Endothelial cell of umbilical vein (primary cell): ENCODE data around the gene RIMBP2. TPM values are rescaled to one million over a fixed set of nuclear protein-coding genes. Genes with fewer than 3 reads are reported as not detected.

ENCODE experiments used
- BruUV-seq: library from RNA; stranded (reverse); fragments of 400-500 nt; replicated peaks from 2 replicates; lab custom pipeline; 2021; lab: Mats Ljungman, UMichigan
- CTCF ChIA-PET: fragments of 300-600, 350-600 bp; sonication (Branson Sonifier 250); formaldehyde crosslinking; loops from one replicate; lab custom pipeline; 2021; ENCODE audit warnings: antibody characterized with exemption, inconsistent platforms; lab: Charles Lee
- POLR2A ChIA-PET: fragments of 300-600, 350-600 bp; sonication (Branson Sonifier 250); formaldehyde crosslinking; loops from one replicate; lab custom pipeline; 2021; ENCODE audit warnings: antibody characterized with exemption, inconsistent platforms; lab: Charles Lee
- DNase-seq: peaks from one replicate; pipeline ENCODE4 v3.0.0-alpha.2; 2011; ENCODE audit warnings: low read depth, low spot score
- FAIRE-seq: peaks from 2 replicates; lab custom pipeline; 2011; peaks lifted over from hg19 to GRCh38; lab: Jason Lieb, UNC
- H2AFZ ChIP-seq: 2 replicates; pipeline ENCODE4 v1.6.0; 2012; ENCODE audit warnings: low read depth, low read length, control low read depth, inconsistent platforms
- H3K27ac ChIP-seq: 2 replicates; pipeline ENCODE4 v1.5.1; 2011; ENCODE audit warnings: low read depth, mild to moderate bottlenecking, control low read depth, low read length, moderate library complexity; ENCODE audit not compliant: insufficient read depth
- H3K27me3 ChIP-seq, 2 experiments: 2 replicates each; pipeline versions ENCODE4 v1.6.0 to v1.6.1; 2011; ENCODE audit warnings: low read length in 2 of 2, mixed read lengths in 1 of 2; ENCODE audit not compliant: control insufficient read depth in 2 of 2, insufficient read depth in 2 of 2
- H3K36me3 ChIP-seq, 2 experiments: 2 replicates in 1 of 2; 3 replicates in 1 of 2; pipeline ENCODE4 v1.5.1; 2011; ENCODE audit warnings: low read length in 2 of 2, mild to moderate bottlenecking in 1 of 2, moderate library complexity in 1 of 2; ENCODE audit not compliant: control insufficient read depth in 2 of 2, insufficient read depth in 2 of 2; ENCODE audit errors: extremely low read depth in 1 of 2
- H3K4me1 ChIP-seq: 3 replicates; pipeline ENCODE4 v1.5.1; 2011; ENCODE audit warnings: mild to moderate bottlenecking, low read length; ENCODE audit not compliant: control insufficient read depth, insufficient read depth; ENCODE audit errors: extremely low read depth
- H3K4me2 ChIP-seq: 2 replicates; pipeline ENCODE4 v1.6.1; 2011; ENCODE audit warnings: low read length, control low read depth, mixed read lengths; ENCODE audit not compliant: insufficient read depth
- H3K4me3 ChIP-seq, 3 experiments: fragments of 200-600 bp in 1 of 3; sonication (generic), shearing (Covaris generic) in 1 of 3; replicated peaks in 1 of 3; 2 replicates each; pipeline ENCODE4 v1.5.1; 2011 to 2016; ENCODE audit warnings: control low read depth in 3 of 3, low read length in 3 of 3, mild to moderate bottlenecking in 2 of 3, inconsistent platforms in 1 of 3, low read depth in 1 of 3, moderate library complexity in 1 of 3; ENCODE audit not compliant: insufficient read depth in 1 of 3
- H3K79me2 ChIP-seq: 2 replicates; pipeline ENCODE4 v1.6.0; 2012; ENCODE audit warnings: low read length, inconsistent platforms; ENCODE audit not compliant: control insufficient read depth, insufficient read depth
- H3K9ac ChIP-seq: replicated peaks from 2 replicates; pipeline ENCODE3; 2011; ENCODE audit warnings: low read length, control low read depth; ENCODE audit not compliant: insufficient read depth; ENCODE audit errors: extremely low read depth
- H3K9me1 ChIP-seq: replicated peaks from 3 replicates; pipeline ENCODE4 v1.6.0; 2011; ENCODE audit warnings: mild to moderate bottlenecking, low read length; ENCODE audit not compliant: control insufficient read depth, insufficient read depth; ENCODE audit errors: extremely low read depth
- H3K9me3 ChIP-seq: replicated peaks from 2 replicates; pipeline ENCODE4 v1.5.1; 2012; ENCODE audit warnings: low read length, inconsistent platforms; ENCODE audit not compliant: control insufficient read depth, insufficient read depth
- H4K20me1 ChIP-seq: replicated peaks from 2 replicates; pipeline ENCODE3; 2011; ENCODE audit warnings: mild to moderate bottlenecking, low read length; ENCODE audit not compliant: control insufficient read depth, insufficient read depth; ENCODE audit errors: extremely low read depth
- CTCF ChIP-seq, 2 donors: IDR thresholded peaks; 1 replicate in 1 of 2; 2 replicates in 1 of 2; pipeline ENCODE4 v1.5.1; 2011; ENCODE audit warnings: low read length in 2 of 2, mild to moderate bottlenecking in 2 of 2, moderate library complexity in 2 of 2, control low read depth in 1 of 2, inconsistent platforms in 1 of 2, low read depth in 1 of 2; ENCODE audit not compliant: insufficient read depth in 1 of 2; ENCODE audit errors: extremely low read depth in 1 of 2
- EZH2 ChIP-seq: IDR thresholded peaks from 2 replicates; pipeline ENCODE4 v1.6.1; 2012; ENCODE audit warnings: borderline replicate concordance, low read depth, mild to moderate bottlenecking, moderate library complexity, low read length, inconsistent platforms; ENCODE audit not compliant: severe bottlenecking
- FOS ChIP-seq: IDR thresholded peaks from 2 replicates; pipeline ENCODE4 v1.6.1; 2011; ENCODE audit warnings: mild to moderate bottlenecking, low read length, moderate library complexity, borderline replicate concordance; ENCODE audit not compliant: insufficient read depth
- GATA2 ChIP-seq: IDR thresholded peaks from 2 replicates; pipeline ENCODE4 v1.7.0; 2011; ENCODE audit warnings: low read depth, mild to moderate bottlenecking, moderate library complexity, mixed read lengths, low read length; ENCODE audit not compliant: insufficient read length, insufficient read depth
- JUN ChIP-seq: IDR thresholded peaks from 2 replicates; pipeline ENCODE4 v1.6.1; 2011; ENCODE audit warnings: borderline replicate concordance, low read depth; ENCODE audit not compliant: insufficient read length, insufficient read depth
- MAX ChIP-seq: IDR thresholded peaks from 2 replicates; pipeline ENCODE4 v1.6.1; 2011; ENCODE audit not compliant: insufficient read depth, insufficient read length
- MYC ChIP-seq: IDR thresholded peaks from one replicate; pipeline ENCODE4 v1.6.1; 2011; ENCODE audit warnings: mild to moderate bottlenecking, low read depth, low read length
- POLR2A ChIP-seq: IDR thresholded peaks from 2 replicates; pipeline ENCODE4 v1.6.1; 2012; ENCODE audit warnings: low read depth, mild to moderate bottlenecking, control low read depth, low read length
- POLR2AphosphoS5 ChIP-seq: IDR thresholded peaks from 2 replicates; pipeline ENCODE4 v1.6.1; 2012; ENCODE audit warnings: low read depth, mild to moderate bottlenecking, control low read depth, low read length, moderate library complexity; ENCODE audit not compliant: insufficient read depth
- dilution Hi-C: fragments of 300-500 bp; cut with MboI; formaldehyde crosslinking; loops from one replicate; pipeline ENCODE4 v1.15.0; 2019; ENCODE audit warnings: low sequenced_read_pairs; ENCODE audit not compliant: extremely low pct_ligation_motif_present
- intact Hi-C: fragments of 100-400 bp; cut with micrococcal nuclease; formaldehyde crosslinking; loops from one replicate; pipeline ENCODE4 v1.10.0; 2022
- polyA plus RNA-seq, 4 experiments: library from polyadenylated mRNA; depleted of rRNA in 3 of 4; stranded (reverse) in 3 of 4; unstranded in 1 of 4; fragments of >200 nt; gene quantifications; 2 replicates each; pipeline versions ENCODE4 v1.2.1 to v1.2.3, GENCODE V29; 2011 to 2012; ENCODE audit warnings: missing spikeins in 1 of 4
- total RNA-seq: library from RNA; stranded (reverse); gene quantifications from 2 replicates; pipeline ENCODE4 v1.2.3, GENCODE V29; 2021

Gene RIMBP2
- total and polyA plus RNA-seq, 2 donors (not counting 3 experiments of a cell fraction or from before 2014, with no cell fraction given): 0.04 TPM; not detected in 1

- no peak overlapping the region for H2AFZ ChIP-seq
- H3K9me1 ChIP-seq: no peaks in the 10 kb centered on the region
- peaks cover 4% of the 10 kb centered on the region for H3K9me3 ChIP-seq
- no peaks in the 10 kb centered on the region for H3K79me2 ChIP-seq
- no peaks in the 10 kb centered on the region for H3K27me3 ChIP-seq
- H3K4me2 ChIP-seq: no peak overlapping the region
- H3K36me3 ChIP-seq: no peaks in the 10 kb centered on the region
- no peak overlapping the region for H3K27ac ChIP-seq
- dilution Hi-C loops (no loop called here), intact Hi-C loops (no loop called here)
- CTCF ChIA-PET: no interaction called here
- no TSS peak for BruUV-seq
- POLR2A ChIA-PET: no interaction called here
- H3K4me3 ChIP-seq: no peak overlapping the region
- no peak overlapping the region for H3K9ac ChIP-seq
- H3K4me1 ChIP-seq: no peaks in the 10 kb centered on the region
- TF ChIP-seq MYC: no peak
- TF ChIP-seq CTCF (IDR thresholded peaks at IDR 0.05; ENCODE audit: extremely low read depth in 1 of 2, insufficient read depth in 1 of 2, low read depth in 1 of 2, low read length in 2 of 2): no peak
- no peak for TF ChIP-seq POLR2AphosphoS5
- TF ChIP-seq MAX: no peak
- TF ChIP-seq JUN: no peak
- TF ChIP-seq POLR2A: no peak
- TF ChIP-seq FOS: no peak
- no peak for TF ChIP-seq EZH2
- no peak for TF ChIP-seq GATA2
- FAIRE-seq (no peak), DNase-seq (no peak)
- no peaks in the 10 kb centered on the region for H4K20me1 ChIP-seq
These were observed 60.2 kb downstream of the RIMBP2 start for GRCh38 chr12:130655881-130656280.
